Activated CD4-positive, alpha-beta T cell treated with anti-CD3 and anti-CD28 coated beads, Interleukin-2, amount 50 U/mL, for 24 hours (primary cell): ENCODE measurements around the gene AACS.

ENCODE experiments used
- DNase-seq, 2 donors: peaks; one replicate each; pipeline ENCODE4 v3.0.0-alpha.2; 2020; ENCODE audit warnings: low read depth in 1 of 2, low spot score in 1 of 2

The AACS gene

DNA sequence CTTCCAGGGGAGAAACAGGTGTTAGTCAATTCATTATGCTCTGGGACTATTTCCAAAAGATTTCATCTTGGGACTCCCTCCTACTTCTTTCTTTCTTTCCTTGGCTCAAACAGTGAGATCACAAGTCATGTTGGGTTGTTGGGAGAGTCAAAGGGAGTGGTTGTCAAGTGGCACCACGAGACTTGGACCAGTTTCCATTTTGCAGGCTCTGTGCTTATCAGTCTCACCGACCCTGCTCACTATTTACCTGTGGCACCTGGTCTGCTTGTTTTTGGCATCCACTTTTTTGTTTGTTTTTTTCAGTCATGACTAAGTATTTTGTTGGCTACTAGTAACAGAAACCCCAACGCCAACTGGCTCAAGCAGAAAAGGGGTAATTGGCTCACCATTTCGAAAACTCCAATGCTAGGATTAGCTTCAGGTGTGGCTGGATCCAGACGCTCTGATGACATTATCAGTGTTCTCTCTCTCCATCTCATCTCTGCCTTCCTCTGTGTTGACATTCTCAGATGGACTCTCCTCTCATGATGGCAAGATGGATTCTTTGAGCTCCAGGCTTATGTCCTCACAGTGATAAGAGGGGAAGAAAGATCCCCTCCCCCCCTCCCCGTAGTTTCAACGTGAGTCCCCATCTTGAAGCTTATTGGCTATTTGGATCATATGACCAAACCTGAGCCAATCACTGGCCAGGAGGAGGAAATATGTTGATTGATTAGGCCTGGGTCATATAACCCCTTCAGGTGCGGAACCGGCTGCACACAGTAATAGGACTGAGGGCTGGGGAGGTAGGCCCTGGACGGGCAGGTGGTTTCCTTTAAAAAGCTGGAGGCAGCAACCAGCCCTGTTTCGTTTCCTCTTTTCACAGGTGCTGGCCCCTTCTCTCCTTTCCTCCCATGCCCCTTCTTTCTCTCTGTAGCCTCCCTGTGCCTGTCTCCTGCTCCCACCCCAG lies 84.2 kb downstream of the AACS start:
- DNase-seq: no peak

DNA sequence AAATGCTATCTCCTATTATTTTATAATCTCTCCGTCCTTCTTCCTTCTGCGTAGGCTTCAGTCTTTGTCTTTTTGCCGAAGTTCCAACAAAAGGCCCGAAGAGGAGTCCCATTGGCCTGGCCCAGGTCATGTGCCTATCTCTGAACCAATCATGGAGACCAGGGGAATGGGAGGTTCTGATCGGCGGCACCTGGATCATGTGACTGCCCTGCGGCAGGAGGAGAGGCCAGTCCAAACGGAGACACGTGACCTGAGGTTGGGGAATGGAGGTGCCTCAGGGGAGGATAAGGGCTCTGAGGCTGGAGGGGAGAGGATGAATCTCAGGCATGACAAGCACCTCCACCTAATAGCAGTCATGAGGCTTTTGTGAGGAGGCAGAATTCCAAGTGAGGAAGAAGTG lies 86.0 kb downstream of the AACS start:
- no peak for DNase-seq

DNA sequence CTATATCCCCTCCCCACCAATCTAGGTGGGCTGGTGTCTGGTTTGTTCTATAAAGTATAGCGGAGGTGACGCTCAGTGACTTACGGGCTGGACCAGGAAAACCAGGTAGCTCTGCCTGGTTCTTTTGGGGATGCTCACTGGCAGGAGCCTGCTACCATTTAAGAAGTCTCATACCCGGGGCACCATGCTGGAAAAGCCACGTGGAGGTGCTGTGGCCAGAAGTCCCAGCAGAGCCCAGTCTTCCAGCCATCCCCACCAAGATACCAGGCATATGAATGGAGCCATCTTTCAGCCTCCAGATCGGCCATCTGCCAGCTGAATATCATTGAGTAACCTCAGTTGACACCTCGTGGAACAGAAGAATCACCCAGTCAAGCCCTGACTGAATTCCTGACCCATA lies 87.2 kb downstream of the AACS start:
- DNase-seq: no peak

DNA sequence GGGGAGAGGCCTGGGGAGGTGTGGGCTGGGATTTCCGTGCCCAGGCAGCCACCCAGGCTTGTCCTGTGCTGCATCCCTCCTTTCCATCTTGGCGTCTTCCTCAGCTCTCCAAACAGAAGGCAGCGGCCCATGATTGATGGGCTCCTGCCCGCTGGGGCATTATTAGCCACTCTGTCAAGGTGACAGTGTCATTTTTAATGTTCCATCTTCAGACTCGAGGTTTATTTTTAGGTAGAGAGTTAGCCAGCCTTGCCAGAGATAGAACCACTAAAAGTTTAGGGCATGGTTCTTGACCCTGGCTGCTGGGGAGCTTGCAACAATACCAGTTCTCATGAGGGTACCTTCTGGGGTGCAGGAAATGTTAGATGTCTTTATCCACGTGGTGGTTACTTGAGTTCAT lies 90.1 kb downstream of the AACS start:
- no peak for DNase-seq

DNA sequence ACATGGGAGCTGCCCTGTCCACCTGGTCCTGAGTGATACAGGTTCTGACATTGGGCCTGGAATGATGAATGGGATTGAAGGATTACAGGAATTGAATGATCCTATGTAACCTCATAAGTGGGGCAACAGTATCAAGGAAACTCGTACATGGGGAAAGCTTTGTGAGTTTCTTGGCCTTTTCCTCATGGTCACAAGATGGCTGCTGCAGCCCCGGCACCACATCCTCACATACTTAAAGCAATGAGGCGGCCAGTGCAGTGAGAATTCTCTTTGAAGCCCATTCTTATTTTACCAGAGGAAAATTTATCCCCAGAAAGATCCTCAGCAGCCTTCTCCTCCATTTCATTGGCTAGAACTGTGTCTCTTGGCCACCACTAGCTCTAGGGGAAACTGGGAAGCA lies 91.9 kb downstream of the AACS start:
- no peak for DNase-seq

DNA sequence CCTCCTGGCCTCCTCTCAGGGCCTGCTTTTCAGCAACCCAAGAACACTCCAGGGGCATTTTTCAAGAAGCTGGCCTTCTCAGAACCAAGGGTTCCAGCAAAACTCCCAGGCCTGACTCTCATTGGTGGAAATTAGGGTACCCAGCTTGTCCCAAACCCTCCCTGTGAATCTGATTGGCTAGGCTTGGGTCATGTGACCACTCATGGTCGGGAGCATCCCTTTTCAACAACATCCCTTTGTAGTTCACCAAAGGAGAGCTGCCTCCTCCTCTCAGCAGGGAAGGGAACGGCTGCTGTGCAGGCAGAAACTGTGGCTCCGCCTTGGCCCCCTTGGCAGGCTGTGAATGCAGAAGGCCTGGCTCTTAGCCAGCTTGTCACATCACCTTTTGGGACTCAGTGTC lies 94.5 kb downstream of the AACS start:
- no peak for DNase-seq

DNA sequence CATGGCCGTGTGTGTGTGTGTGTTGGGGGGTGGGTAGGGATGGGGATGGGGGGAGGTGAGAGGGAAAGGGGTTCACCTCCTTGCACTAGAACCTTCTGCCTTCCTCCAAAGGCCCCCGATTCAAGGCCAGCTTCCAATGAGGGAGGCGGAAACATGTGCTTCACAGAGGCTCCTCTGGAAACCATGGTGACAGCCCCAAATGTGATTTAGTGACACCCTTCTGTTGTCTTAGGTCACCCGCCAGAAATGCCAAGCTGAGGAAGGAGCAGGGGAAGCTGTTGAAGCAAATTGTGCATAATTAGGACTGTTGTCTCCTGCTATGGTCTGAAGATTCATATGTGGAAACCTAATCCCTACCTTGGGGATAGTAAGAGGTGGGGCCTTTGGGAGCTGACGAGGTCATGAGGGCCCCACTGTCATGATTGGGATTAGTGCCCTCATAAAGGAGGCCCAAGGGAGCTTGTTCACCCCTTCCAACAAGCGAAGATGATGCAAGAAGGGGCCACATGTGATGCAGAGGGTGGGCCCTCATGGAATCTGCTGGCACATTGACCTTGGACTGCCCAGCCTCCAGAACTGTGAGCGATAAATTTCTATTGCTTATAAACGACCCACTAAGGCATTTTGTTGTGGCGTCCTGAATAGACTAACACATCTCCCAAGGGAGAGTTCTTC lies 95.2 kb downstream of the AACS start:
- no peak for DNase-seq

DNA sequence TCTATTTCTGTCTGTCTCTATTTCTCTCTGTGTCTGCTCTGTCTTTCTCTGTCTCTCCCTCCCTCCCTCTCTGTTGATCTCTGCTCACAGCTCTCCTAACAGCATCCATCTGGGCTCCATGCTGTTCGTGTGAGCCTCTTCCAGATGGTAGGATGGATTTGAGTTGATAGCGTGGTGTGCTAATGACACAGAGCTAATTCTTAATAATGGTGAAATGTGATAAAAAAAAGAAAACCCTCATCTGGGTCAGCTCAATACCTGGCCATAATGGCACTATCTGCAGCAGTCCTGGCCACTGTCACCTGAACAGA lies 96.4 kb downstream of the AACS start:
- DNase-seq: no peak

DNA sequence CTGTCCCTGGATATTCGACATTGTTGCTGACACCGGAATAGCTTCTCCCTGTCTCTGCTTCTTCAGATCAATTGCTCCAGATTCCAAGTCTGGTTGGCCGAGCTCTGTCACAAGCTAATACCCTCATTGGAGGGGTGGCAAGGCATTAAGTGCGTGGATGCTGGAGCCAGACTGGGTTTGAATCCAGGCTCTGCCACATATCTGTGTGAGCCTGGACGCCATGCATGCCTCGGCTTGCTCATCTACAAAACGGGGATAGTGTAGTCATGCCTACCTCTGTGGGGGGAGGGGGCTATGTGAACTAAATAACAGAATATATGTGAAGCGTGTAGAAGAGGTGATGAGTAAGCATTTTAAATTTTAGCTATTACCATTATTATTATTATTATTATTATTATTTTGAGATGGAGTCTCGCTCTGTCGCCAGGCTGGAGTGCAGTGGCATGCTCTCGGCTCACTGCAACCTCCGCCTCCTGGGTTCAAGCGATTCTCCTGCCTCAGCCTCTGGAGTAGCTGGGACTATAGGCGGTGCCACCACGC lies 97.3 kb downstream of the AACS start:
- DNase-seq: no peak

DNA sequence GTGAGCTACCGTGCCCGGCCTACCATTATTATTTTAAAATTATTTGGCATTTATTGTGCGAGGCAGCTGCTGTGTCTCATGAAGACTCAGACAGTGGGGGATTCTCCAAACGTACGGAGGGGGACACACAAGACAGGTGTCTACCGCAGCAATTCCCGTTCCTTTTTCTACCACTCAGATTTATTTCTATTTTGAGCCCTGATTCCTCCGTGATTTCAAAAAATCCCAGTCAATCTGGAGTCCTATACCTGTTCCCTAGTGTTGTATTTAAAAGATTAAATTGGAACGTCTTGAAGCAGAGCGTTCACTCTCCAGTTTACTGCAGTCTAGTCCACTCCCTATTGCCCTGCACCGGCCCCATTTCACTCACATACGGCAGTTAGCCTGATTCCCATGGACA lies 97.9 kb downstream of the AACS start:
- DNase-seq: no peak

DNA sequence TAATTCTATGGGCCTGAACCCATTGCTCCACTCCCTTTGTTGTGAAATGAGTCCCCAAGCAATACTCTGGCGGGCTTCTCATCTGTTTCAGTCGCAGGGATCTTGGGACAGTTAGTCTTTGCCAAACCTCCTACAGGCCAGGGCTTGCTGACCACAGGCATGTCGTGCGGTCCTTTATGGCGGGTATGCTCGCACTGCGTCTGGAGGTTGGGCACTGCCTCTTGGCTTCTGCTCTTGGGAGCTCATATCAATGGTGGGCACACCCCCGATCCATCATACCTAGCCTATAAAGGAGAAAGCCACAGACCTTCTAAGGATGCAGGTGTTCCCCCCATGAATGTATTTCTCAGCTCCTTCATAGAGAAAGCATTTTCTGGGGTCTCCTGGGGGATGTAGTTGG lies 99.3 kb downstream of the AACS start:
- no peak for DNase-seq

DNA sequence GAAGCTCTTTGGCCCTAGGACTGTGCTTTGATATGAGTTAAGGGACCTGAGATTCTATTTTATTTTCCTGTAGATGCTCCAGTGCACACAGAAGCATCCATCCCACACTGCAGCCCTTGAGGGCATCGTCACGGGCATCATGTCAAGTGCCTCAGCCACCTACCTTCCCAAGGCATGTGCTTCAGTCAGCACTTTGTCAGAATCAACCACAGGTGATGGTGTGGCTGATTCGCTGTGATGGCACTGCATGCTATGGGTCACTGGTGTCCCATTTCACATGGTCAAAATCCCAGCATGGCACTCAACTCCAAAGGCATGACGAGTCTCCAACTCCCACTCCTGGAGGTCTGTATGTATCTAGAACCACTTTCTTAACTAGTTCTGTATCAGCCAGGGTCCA lies 100.8 kb downstream of the AACS start:
- no peak for DNase-seq

DNA sequence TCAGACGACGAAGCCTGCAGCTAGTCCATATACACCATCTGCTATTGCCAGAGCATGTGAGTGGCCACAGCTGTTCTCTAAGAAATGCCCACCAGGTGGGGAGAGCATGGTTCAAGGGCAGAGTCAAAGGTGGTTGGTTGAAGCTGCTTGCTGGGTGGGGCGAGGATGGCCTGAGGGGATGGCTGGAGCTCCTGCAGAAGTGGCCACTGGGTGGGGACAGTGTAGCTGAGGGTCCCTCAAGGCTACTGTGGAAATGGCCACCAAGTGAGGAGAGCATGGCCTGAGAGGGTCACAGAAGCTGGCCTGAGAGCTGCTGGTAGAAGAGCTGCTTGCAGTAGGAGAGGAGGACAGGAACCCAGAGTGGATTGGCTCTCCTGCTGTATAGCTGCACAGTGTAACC lies 102.4 kb downstream of the AACS start:
- DNase-seq: no peak

DNA sequence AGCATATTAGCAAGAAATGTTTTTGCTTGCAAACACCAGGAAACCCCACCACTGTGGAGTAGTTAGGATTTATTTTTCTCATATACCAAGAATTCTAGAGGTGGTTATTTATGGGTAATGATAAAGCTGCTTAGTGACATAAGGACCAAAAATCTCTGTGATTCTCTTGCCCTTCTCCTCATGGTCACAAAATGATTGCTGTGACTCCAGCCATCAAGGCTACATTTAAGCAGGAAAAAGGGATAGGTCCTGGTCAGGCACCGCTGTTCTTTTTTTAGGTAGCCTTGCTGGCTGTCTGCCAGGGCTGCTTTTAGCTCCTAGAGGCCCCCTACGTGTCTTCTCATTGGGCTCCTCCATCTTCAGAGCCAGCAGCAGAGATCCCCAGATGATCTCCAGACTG lies 104.2 kb downstream of the AACS start:
- DNase-seq: no peak

DNA sequence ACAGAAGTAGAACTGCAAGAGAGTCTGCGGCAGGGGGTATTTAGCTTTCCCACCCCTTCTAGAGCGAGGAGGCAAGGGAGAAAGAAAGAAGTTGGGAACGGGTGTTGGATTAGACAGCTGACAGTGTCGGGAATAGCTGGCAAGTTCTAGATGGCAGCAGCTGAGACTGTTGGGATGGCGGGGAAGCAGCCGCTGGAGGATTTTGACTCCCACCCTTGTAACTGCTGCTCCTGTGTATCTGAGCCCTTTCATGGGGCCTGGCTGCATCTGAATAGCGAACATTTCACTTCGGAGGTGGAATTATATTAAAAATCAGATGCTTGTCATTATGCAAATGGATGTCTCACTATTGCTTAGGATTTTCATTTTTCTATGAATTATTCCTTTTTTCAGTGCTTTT lies 104.6 kb downstream of the AACS start:
- no peak for DNase-seq

DNA sequence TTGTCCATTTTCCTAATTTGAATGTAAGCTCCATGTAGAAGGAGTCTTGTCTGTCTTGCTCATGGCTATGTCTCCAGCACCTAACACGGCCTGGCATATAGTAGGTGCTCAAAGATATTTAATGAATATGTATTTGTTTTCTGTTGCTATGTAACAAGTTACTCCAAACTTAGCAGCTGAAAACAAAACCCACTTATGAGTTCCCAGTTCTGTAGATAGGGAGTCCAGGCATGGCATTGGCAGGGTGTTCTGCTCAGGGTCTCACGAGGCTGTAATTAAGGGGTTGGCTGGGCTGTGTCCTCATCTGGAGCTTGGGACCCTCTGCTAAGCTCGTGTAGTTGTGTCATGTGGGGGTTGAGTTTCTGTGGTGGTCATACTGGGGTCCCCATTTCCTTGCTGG lies 106.0 kb downstream of the AACS start:
- no peak for DNase-seq

DNA sequence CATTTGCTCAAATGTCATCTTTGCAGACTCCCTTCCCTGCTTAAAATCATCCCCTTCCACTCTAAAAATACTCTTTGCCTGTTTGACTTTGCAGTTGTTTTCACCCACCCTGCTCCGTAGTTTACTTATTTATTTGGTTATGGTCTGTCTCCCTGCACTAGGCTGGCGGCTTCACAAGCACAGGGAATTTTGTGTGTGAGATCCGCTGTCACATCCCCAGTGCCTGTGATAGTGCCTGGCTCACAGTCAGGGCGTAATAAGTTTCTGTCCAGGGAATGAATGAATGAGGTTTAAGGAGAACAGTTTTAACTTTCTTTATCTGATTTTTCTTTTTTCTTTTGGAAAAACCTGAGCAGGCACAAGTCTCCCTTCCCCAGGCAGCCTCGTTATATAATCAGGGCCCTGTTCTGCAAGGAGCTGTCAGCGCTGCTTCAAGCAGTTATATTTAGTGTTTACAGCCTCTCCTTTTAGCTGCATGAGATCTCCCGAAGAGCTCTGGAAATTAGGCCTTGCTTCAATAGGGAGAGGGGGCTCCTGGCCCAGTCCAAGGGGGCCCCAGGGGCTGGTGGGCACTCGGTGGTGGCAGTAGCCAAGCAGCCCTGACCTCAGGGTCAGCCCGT lies 107.1 kb downstream of the AACS start:
- no peak for DNase-seq

DNA sequence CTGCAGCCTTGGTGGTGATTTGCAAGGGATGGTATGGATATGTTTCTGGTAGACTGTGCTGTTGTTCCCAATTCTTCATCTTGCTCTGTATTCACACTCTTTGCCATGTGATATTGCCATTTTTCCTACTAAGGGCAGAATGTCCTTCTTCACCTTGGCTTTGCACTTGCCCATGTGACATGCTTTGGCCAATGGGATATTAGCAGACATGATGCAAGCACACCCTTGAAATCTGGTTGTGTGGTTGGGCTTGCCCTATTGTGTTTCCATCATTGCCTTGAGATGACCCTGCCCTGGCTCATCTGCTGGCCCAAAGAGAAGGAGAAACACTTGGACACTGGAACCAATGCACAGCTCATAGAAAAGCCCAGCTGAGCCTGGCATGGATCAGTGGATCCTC lies 110.3 kb downstream of the AACS start:
- DNase-seq: no peak

DNA sequence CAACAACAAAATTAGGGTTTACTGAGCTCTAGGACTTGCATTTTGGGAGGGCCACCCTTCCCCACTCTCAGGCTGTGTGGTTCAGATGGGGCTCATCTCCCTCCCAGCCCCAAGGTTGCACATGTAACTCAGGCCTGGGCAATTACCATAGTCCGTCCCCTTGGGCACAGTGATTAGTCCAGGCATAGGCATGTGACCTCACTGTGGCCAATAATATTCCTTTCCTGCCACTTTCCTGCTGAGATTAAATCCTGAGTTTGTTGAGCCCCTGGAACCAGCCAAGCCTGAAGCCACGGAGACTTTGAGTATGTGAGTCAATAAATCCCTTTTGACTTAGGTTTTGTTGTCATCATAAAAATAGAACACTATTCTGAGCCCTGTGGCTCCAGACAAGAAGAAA lies 113.0 kb downstream of the AACS start:
- no peak for DNase-seq

DNA sequence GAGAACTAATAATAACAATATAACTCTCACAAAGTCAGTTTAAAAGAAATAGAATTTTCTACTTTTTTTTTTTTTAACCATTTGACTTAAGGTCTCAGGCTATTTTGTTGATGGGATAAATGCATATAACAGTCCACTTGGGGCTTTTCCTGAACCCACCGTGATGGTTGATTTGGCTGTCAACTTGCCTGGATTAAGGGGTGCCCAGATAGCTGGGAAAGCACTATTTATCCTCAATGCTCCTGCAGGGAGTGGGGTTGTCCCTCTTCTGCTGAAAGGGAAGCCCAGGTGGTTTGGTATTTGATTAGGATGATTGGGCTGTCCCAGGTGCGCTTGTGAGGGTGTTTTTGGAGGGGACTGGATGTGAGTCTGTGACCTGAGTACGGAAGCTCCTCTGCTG lies 114.9 kb downstream of the AACS start:
- no peak for DNase-seq

DNA sequence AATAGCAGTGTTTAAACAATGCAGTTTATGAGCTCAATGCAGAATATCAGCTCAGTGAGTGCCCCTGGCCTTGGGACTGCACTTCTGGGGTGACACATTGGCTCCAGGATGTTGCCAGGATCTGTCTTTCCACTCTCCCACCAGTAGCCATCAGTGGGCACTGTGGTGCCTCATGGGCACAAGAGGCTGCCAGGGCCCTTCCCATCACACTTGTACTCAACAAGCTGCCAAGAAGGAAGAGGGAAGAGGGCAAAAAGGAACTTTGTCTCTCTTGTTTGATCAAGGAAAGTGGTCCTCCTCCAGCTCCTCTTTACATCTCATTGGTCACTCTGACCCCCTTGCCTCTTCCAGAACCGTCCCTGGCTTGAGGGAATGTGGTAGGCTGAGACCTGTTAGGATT lies 115.9 kb downstream of the AACS start:
- DNase-seq: no peak
